MV-4-11 (cell line): Measurements from ENCODE around the gene ABCC4.
A peak's percentile ranks its signal among the peaks of the same experiment; 100 is the strongest.
"Not testable (repeated sequence)": the region's sequence is repeated elsewhere in the genome, so short reads cannot be mapped to it uniquely, and the experiment has no call there.

Source experiments
- DNase-seq: peaks from one replicate; lab custom pipeline; 2025; lab: John Stamatoyannopoulos, UW

ABCC4 gene

DNA sequence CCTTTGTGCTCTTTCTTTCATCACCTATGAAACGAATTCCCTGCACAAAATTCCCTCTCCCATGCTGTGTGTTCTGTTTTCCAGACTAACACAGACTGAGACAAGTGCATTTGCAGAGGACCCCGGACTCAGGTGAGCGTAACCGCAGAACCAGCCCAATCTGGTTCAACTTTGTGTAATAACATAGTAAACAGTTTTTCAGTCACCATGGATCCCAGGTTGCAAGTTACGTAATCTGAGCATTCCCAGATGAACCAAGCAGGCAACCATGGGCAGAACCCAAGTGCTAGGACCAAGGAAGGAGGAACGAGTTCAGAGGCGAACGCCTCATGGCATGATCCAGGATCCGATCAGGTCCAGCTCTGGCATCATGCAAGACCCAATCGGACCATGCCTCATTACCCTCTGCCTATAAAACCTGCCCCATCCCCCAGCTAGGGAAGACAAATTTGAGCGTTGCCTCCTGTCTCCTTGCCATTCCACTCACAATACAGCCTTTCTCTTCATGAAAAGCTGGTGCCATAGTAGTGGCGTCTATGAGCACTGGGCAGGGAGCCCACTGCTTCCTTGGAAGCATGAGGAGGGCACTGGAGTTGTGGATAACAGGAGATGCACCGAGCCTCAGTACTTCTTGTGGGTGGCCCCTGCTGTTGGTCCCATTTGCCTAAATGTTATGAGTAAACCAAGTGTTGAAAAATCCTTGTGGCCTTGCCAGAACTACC is 107.6 kb downstream of the ABCC4 start:
- no peak for DNase-seq

DNA sequence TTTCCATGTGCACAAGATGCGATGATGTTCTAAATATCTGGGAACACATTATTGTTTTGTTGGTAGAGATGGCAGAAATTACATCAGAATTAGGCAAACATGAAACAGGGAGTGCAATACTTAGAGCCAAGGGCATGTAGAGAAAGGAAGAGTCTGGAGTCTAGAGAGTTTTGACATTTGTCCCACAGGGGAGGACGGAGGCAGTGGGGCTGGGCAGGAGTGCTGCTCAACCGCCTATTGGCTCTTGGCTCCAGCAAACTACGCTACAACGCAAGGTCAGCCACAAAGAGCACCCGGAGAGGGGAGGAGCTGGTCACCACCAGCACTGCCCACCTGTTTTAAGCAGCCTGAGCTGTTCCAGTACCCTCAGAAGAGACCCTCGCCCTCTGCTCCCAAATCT is 108.3 kb downstream of the ABCC4 start:
- DNase-seq: no peak

DNA sequence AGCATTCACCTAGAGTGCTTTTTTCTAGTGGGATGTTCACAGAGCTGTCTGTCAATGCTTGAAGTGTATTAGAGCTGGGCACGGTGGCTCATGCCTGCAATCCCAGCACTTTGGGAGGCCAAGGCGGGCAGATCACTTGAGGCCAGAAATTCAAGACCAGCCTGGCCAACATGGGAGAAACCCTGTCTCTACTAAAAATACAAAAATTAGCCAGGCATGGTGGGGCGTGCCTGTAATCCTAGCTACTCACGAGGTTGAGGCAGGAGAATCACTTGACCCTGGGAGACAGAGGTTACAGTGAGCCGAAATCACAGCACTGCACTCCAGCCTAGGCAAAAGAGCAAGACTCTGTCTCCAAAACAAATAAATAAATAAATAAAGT is 108.7 kb downstream of the ABCC4 start:
- not testable (repeated sequence) for DNase-seq

DNA sequence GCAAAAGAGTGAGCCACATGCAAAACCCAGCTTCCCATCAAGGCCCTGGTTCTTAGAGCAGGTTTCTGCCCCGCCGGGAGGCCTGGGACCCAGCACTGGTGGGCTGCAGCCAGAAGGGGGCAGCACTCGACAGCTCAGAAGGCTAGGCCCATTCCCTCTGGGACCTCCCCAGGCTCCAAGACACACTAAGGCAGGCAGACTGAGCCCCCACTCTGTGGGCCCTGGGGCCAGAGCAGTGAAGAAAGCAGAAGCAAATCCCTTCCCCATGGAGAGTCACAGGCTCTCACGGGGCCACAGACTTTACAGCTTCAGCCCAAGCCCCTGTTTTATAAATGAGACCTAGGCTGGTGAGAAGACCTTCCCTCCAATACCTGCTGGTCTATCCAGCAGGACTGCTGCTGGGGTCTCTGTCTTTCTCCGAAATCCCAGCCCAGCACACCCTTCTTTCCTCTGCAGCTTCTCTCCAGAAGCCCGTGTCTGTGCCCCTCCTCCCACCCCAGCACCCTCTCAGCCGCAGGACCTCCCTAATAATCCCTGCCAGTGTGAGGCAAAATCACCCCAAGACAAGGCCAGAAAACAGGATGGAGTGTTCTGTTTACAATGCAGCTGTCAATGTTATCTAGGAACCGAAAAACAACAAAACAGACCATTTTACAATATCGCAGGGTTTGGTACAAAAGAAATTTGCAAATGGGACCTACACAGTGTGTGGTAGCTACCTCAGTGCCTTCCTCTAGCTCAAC is 109.3 kb downstream of the ABCC4 start:
- DNase-seq: peak; percentile 61

DNA sequence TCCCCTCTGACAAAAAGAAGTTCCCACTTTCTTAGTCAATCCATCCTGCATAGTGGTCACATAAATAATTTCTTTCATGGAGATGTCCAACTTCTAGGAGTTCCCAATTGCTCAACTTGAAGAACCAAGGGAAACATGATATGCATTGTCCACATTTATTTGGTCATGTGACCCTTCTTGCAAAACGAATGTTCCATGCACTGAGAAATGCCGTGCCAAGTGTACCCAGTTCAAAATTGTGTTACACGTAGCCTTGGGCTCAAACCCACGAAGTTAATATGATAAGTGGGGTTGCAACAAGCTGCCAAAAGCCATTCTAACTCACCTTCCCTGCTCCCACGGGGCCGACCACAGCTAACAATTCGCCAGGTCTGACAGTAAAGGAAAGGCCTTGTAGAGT is 113.1 kb downstream of the ABCC4 start:
- no peak for DNase-seq

DNA sequence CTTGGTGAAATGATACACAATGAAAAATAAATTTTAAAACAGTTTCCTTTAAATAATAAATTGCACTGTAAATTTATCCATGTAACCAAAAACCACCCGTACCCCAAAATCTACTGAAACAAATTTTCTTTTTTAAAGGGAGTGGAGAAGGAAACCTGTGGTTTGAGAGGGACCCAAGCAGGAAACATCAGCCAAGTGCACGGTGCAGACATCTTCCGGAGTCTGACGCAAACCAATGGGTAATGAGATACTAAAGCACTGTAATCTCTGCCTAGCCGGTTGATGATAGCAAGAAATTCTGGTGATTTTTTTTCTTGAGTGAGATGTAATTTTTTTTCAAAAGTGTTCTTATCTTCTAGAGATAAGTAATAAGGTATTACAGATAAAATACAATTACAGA is 115.4 kb downstream of the ABCC4 start:
- DNase-seq: no peak

DNA sequence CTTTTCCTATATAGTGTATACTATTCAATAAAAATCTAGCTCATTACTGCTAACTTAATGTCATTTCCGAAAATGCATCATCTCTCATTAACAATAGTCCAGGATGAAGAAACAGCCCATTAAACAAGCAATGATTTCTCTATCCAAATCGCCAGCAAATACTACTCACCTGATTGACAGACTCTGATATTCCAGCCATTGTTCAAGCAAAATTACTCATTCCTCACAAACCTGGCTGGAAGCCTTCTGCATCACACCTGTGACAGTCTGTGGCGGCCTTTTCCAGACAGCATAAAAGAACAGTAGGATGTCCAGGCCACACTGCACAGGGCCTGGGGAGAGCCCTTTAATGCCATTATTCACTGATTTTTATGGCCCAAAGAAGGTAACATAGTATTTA is 115.9 kb downstream of the ABCC4 start:
- no peak for DNase-seq

DNA sequence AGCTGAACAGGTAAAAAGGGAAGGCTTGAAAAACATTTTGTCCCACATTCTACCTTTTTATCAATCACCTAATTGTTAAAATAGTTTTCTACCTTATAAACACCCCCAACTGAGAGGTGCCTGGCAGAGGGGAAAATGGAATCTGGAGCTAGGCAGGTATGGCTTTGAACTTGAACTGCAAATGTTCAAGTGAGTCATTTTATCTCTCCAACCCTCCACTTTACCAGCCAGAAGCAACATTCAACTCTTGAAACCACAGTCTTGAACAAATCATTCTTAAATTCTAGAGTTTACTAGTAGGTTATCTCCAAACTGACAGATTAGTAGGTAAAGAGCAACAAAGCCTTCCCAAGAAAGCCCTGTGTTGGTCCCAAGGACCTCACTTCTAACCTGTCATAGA is 116.9 kb downstream of the ABCC4 start:
- DNase-seq: no peak

DNA sequence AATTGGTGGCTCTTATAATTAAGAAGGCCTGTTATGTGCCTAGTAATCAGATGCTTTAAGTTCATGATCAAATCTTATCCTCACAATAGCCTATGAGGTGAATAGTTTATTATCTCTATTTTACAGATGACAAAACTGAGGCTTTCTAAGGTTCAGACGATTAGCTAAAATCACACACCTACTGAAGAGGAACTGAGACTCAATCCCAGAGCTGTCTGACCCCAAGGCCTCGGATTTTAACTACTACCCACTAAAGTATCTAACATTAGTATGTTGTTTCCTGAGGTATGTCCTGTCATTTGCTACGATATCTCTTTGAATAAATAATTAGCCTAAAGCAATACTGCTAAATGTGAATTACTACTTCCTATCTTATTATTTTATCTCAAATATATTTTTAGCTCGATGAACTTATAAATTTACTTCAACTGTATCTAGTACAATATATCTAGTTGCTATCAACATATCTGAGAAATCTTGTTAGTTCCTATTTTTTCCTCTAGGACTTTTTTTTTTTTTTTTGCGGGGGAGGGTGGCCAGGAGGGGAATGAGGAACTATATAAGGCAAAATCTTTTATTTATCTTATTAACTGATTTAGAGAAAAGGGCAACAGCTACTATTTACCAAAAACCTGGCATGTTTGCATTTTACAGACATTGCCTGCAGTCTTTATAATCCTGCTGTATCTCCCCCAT is 118.5 kb downstream of the ABCC4 start:
- no peak for DNase-seq

DNA sequence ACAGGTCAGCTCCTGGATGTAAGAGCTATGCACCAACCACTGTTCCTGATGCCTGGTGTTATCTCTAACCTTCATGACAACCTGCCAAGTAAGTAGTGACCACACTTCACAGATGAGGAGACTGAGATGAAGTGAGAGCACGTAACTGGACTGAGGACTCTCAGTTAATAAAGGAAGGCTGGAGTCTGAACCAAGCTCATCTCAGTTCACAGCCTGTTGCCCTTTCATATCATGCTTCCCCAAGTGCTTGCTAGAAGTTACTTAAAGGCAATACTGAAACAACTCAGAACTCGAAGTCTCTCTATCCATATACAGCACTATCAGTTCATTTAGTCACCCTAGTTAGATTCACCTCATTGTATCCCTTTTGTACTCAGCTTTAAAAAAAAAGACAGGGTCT is 119.7 kb downstream of the ABCC4 start:
- DNase-seq: no peak

DNA sequence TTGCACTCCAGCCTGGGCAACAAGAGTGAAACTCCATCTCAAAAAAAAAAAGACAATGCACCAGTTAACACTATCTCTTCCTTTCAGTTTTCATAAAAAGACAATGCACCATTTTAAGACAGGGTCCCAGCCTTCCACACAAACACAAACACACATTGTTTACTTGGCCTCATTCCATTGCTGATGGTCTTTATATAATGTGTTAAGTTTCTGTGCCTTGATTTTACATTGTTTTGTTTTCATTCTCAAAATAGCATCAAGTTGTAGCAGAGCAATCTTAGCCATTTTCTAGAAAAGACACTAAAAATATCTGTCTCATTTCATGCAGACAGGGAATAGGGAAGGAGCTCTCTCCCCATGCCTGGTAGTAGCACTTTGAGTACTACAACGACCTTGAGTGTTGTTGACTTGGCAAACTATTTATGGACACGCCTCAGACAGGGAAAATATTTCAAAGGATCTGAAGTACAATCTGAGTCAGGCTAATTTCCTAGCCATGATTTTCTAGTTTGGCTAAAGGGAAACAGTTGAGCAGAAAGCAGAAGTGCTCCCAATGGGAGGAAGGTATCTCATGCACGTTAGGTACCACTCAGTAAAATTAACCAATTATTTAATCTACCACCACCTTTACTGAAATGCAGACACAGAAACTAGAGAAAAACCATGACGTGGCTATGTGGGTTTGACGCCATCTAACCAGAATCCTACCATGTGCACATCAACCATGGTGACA is 120.6 kb downstream of the ABCC4 start:
- DNase-seq: no peak

DNA sequence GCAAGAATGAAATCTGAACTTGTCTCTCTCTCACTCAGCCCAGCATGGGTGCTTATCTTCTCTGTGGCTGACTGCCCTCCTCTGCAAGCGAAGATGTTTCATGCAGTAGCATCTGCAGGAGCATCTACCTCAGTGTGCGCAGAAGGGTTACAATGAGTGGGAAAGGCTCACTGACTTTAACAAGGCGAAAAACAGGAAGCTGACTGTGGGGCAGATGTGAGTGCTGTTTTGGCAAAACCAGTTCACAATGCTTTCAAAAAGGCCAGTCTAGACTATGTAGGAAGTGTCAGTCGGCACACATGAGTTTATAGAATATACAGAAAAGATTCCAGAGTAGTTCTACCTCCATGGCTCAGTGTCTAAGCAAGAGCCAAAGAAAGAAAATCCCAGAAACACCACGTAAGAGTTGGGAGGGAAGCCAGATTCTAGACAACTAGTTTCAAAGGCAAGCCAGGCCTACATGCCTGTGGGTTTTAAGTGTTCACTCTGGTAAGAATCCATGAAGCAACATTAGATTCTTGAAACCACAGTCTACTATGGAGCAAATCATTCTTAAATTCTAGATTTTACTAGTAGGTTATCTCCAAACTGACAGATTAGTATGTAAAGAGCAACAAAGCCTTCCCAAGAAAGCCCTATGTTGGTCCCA is 124.5 kb downstream of the ABCC4 start:
- peak; percentile 31 for DNase-seq

DNA sequence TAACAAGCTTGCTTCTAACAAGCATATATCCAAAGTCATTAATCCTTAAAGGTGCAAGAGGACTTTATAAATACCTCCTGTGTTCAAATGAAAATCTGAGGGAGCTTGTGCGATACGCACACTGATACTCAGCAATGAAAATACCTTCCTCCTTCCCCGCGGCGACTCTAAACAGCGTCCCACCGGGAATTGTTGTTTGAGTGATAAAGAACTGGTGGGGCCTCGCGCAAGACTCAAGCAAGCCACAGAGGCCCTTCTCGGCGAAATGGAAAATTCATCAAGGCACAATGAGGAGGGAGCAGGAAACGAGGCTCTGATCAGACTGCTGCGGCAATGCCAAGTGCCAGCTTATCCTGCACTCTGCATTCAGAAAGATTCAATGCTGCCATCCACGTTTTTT is 126.7 kb downstream of the ABCC4 start:
- no peak for DNase-seq

DNA sequence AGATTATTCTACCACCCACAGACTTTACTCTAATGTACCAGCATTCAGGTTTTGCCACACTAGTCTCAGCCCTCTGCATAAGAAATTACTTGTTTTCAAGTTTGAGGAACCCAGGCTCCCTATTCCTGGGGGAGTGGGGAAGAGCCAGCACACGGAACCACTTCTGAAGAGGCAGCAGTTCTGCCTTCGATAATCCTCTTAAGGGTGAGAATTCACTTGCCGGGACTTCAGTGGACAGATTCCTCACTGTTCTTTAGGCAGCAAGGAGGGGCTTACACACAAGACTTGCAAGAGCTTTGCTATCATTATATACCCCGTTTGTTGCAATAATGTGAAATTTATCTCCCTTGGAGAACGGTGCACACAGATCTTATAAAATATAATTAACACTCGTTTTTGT is 133.1 kb downstream of the ABCC4 start:
- DNase-seq: no peak

DNA sequence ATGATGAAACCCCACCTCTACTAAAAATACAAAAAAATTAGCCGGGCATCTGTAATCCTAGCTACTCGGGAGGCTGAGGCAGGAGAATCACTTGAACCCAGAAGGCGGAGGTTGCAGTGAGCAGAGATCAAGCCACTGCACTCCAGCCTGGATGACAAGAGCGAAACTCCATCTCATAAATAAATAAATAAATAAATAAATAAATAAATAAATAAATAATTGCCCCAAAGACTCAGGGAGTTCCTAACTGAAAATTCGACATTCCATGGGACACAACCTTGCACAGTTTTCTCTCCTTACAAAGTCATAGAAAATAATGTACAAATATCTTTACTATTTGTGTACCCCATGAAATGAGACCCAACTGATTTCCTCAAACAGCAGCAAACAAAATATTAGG is 134.2 kb downstream of the ABCC4 start:
- DNase-seq: not testable (repeated sequence)

DNA sequence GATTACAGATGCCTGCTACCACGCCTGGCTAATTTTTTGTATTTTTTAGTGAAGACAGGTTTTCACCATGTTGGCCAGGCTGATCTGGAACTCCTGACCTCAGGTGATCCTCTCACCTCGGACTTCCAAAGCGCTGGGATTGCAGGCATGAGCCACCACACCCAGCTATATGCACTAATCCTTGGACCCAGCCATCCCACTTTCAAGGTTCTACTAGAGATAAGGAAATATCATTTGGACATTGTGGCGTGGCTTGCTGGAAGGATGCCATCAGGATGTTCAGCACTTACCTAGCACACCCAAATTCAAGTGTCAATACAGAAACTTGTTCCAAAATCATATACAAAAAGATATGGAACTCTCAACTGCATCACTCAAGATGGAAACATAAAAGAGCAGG is 136.4 kb downstream of the ABCC4 start:
- DNase-seq: no peak

DNA sequence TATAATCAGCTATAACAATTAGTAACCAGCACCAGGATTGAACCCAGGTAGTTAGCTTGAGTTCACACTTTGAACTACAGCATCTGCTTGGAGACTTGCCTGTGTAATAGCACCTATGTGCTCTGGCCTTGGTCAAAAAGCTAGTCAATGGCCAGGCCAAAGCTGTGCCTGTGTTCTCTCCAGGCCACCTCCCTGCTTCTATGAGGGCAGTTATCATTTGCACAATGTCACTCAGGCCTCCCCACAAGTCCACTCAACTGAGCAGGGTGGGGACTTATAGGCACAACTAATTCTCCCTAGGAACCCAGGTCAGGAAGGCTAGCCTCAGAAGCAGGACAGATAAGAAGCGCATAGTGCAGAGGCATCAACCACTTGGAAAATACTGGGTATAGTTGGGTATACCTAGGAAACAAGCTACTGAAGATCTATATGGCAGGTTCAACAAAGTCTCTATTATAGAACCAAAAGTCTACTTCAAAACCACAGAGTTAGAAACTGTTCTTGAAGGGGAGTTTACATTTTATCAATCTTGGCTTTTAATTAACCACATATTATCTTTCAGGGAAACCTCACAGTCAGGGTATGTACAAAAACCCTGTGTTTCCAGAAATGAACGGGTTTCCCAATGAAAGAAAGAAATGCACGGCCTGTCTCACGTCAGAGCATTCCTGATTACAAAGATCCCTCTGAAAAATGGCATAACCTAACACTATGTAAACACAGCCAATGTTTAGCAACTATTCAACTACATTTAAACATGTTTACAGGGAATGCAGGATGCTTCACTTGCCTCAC is 140.9 kb downstream of the ABCC4 start:
- DNase-seq: no peak

DNA sequence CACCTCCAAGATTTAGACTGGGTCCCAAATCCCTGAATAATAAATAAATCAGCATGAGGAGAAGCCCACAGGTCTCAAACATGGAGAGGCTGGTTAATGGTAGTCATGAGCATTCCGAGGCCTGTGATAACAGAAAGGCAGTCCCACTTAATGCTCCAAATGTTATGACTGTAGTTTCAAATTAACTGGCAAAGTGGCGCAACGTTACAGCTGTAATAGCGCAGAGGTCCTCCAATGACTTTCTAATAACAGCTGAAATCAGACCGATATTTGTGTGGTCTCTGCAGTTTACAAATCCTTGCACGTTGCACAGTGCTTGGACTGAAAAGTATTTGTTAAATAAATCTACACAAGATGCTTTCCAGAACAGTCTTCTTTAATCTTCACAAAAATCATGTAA is 141.8 kb downstream of the ABCC4 start:
- no peak for DNase-seq

DNA sequence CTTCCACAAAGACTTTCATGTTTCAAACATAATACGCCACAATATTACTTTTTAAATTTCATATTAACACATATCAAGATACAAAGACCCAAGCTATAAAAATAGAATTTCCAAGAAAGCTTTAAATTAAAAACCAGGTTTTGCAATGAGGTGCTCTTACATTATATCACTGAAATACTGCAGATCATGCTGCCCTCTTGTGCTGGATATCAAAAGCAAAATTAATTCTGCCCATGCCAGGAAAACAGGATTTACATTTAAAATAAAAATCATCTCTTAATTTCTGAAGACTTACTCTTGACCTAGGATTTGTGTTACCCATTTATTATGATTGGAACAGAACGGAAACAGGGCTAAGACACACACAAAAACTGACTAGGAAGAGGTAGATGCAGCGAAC is 145.0 kb downstream of the ABCC4 start:
- DNase-seq: no peak

DNA sequence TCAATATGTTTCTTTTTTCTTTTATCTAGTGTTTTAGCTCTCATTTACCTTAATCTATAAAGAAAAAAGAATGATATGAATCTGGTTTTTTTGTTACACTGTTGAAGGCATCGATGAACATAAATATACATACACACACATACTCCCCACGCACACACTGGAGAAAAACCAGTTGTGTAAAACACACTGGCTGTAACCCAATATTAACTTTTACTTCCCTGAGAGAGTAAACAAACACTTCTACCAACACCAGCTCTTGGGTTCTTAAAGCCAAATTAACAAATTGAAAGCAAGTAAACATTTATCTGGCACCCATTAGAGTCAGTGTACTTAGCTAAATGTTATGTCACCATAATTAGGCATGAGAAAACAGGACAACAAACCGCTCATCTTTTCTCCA is 145.7 kb downstream of the ABCC4 start:
- no peak for DNase-seq

DNA sequence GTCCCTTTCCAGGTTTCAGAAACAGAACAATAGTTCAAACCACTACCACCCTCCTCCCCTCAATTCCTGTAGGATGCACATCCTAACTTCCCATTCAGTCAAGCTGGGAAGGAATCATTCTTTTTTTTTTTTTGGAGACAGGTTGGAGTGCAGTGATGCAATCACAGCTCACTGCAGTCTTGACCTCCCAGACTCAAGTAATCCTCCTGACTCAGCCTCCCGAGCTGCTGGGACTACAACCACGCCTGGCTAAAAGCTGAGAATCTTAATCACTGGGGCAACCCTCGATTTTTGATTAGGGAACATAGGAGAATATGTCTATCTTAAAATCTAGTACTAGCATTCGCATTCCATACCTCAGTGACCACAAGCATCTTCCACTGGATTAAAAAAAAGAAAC is 146.2 kb downstream of the ABCC4 start:
- DNase-seq: no peak
